GM12878 (cell line): ENCODE results near the gene AGK.

ENCODE experiments used
- BHLHE40 ChIP-seq, 2 experiments: fragments of 450-650 bp in 1 of 2; IDR thresholded peaks; 2 replicates each; pipeline ENCODE4 v1.6.1; 2011 to 2017; ENCODE audit warnings: low read depth in 2 of 2, borderline replicate concordance in 1 of 2, improper control_type of control experiment in 1 of 2, low read length in 1 of 2, mild to moderate bottlenecking in 1 of 2
- CTCF ChIP-seq, 3 experiments: IDR thresholded peaks in 2 of 3; conservative IDR thresholded peaks in 1 of 3; 2 replicates each; pipeline ENCODE4 v1.5.1; 2011; ENCODE audit warnings: low read depth in 3 of 3, low read length in 3 of 3, mild to moderate bottlenecking in 3 of 3, control low read depth in 2 of 3, moderate library complexity in 2 of 3, inconsistent platforms in 1 of 3, mixed read lengths in 1 of 3; ENCODE audit not compliant: control insufficient read depth in 2 of 3, insufficient read depth in 1 of 3; ENCODE audit errors: extremely low read depth in 1 of 3
- POU2F2 ChIP-seq: IDR thresholded peaks from 3 replicates; pipeline ENCODE4 v1.6.1; 2011; ENCODE audit warnings: low read depth, mild to moderate bottlenecking, low read length, borderline replicate concordance
- RFX5 ChIP-seq: IDR thresholded peaks from 2 replicates; pipeline ENCODE4 v1.6.1; 2011; ENCODE audit warnings: low read depth, low read length, improper control_type of control experiment
- YY1 ChIP-seq: IDR thresholded peaks from 2 replicates; pipeline ENCODE4 v1.6.1; 2011; ENCODE audit warnings: low read depth, mild to moderate bottlenecking, low read length
- ZNF24 ChIP-seq: fragments of 450-650 bp; IDR thresholded peaks from 2 replicates; pipeline ENCODE4 v1.6.1; 2017; ENCODE audit warnings: antibody characterized with exemption, mild to moderate bottlenecking

GRCh38 chr7:141609576-141609975 lies 58.4 kb downstream of the AGK start:
- TF ChIP-seq ZNF24 (no peak), POU2F2 (no peak), BHLHE40 (IDR thresholded peaks at IDR 0.05; ENCODE audit: borderline replicate concordance in 1 of 2, low read depth in 2 of 2, low read length in 1 of 2) (no peak), CTCF (IDR thresholded peaks at IDR 0.05 in 2 of 3, conservative IDR thresholded peaks at IDR 0.05 in 1 of 3; ENCODE audit: control insufficient read depth in 2 of 3, extremely low read depth in 1 of 3, insufficient read depth in 1 of 3, low read depth in 3 of 3, low read length in 3 of 3) (no peak), RFX5 (no peak), YY1 (no peak)
